H1 (cell line): ENCODE results near the gene CACNA2D3. TPM values are rescaled to one million over a fixed set of nuclear protein-coding genes. Genes with fewer than 3 reads are reported as not detected.

Source experiments
- CTCF ChIA-PET: fragments of 300-600 bp; sonication (Branson Sonifier 250); formaldehyde crosslinking; loops from one replicate; lab custom pipeline; 2021; ENCODE audit not compliant: partially characterized antibody; lab: Charles Lee
- POLR2A ChIA-PET: fragments of 300-600 bp; sonication (Branson Sonifier 250); formaldehyde crosslinking; loops from one replicate; lab custom pipeline; 2021; ENCODE audit warnings: inconsistent platforms; ENCODE audit not compliant: partially characterized antibody; lab: Charles Lee
- DNase-seq, 2 experiments: peaks; one replicate each; pipeline versions ENCODE4 v3.0.0 to v3.0.0-alpha.2; 2010 to 2022; ENCODE audit warnings: low spot score in 2 of 2, low read depth in 1 of 2, mixed read lengths in 1 of 2
- FAIRE-seq: peaks from 2 replicates; lab custom pipeline; 2011; peaks lifted over from hg19 to GRCh38; lab: Jason Lieb, UNC
- H2AFZ ChIP-seq: 2 replicates; pipeline ENCODE4 v1.8.1; 2012; ENCODE audit warnings: low read length, inconsistent platforms
- H2AK5ac ChIP-seq: 2 replicates; pipeline ENCODE4 v1.6.1; 2013; ENCODE audit warnings: low read depth, low read length
- H2BK120ac ChIP-seq: replicated peaks from 2 replicates; pipeline ENCODE3; 2013; ENCODE audit warnings: low read depth, low read length, inconsistent platforms
- H2BK12ac ChIP-seq: 2 replicates; pipeline ENCODE4 v1.6.1; 2013; ENCODE audit warnings: low read depth, low read length
- H2BK15ac ChIP-seq: 2 replicates; pipeline ENCODE4 v1.6.1; 2013; ENCODE audit warnings: low read length
- H2BK20ac ChIP-seq: 2 replicates; pipeline ENCODE4 v1.6.1; 2013; ENCODE audit warnings: low read length
- H2BK5ac ChIP-seq: 2 replicates; pipeline ENCODE4 v1.6.1; 2013; ENCODE audit warnings: low read depth, low read length
- H3K14ac ChIP-seq: 2 replicates; pipeline ENCODE4 v1.6.1; 2013; ENCODE audit warnings: inconsistent platforms; ENCODE audit not compliant: insufficient read length
- H3K18ac ChIP-seq: 2 replicates; pipeline ENCODE4 v1.6.1; 2013; ENCODE audit warnings: low read length; ENCODE audit errors: extremely low read depth
- H3K23ac ChIP-seq: 2 replicates; pipeline ENCODE4 v1.6.1; 2013; ENCODE audit warnings: inconsistent platforms; ENCODE audit not compliant: insufficient read length
- H3K23me2 ChIP-seq: 2 replicates; pipeline ENCODE4 v1.6.1; 2013; ENCODE audit warnings: low read depth, low read length
- H3K27ac ChIP-seq: 2 replicates; pipeline ENCODE4 v1.6.1; 2011; ENCODE audit warnings: low read depth, low read length, inconsistent platforms
- H3K27me3 ChIP-seq, 4 experiments: replicated peaks in 1 of 4; 1 replicate in 1 of 4; 2 replicates in 3 of 4; pipeline versions ENCODE4 v1.6.1 to v1.8.1; 2011 to 2013; ENCODE audit warnings: low read length in 3 of 4, mild to moderate bottlenecking in 3 of 4, inconsistent platforms in 2 of 4, mixed read lengths in 2 of 4, moderate library complexity in 1 of 4; ENCODE audit not compliant: control insufficient read depth in 3 of 4, insufficient read depth in 3 of 4; ENCODE audit errors: extremely low read depth in 1 of 4
- H3K36me3 ChIP-seq, 4 experiments: 2 replicates each; pipeline versions ENCODE4 v1.6.1 to v1.8.1; 2011 to 2013; ENCODE audit warnings: mild to moderate bottlenecking in 4 of 4, low read length in 3 of 4, moderate library complexity in 2 of 4, control low read depth in 1 of 4, inconsistent platforms in 1 of 4; ENCODE audit not compliant: insufficient read depth in 4 of 4, control insufficient read depth in 2 of 4
- H3K4ac ChIP-seq: replicated peaks from 2 replicates; pipeline ENCODE3; 2013; ENCODE audit warnings: low read length, low read depth, mixed read lengths, inconsistent platforms; ENCODE audit not compliant: insufficient read length
- H3K4me1 ChIP-seq, 4 experiments: replicated peaks in 1 of 4; 1 replicate in 1 of 4; 2 replicates in 3 of 4; pipeline versions ENCODE4 v1.6.1 to v1.8.1; 2011 to 2013; ENCODE audit warnings: low read length in 3 of 4, inconsistent platforms in 2 of 4, mixed read lengths in 1 of 4; ENCODE audit not compliant: insufficient read depth in 4 of 4, control insufficient read depth in 3 of 4
- H3K4me2 ChIP-seq, 2 experiments: 2 replicates each; pipeline versions ENCODE4 v1.6.1 to v1.8.1; 2011 to 2013; ENCODE audit warnings: low read depth in 2 of 2, low read length in 2 of 2, control low read depth in 1 of 2, inconsistent platforms in 1 of 2, mild to moderate bottlenecking in 1 of 2; ENCODE audit not compliant: insufficient read depth in 1 of 2
- H3K4me3 ChIP-seq, 4 experiments: fragments of 200-600, 300-600 bp in 1 of 4; sonication (generic), shearing (Covaris generic), sonication (Bioruptor Twin) in 1 of 4; 2 replicates each; pipeline versions ENCODE4 v1.5.1 to v1.8.1; 2011 to 2016; ENCODE audit warnings: low read length in 4 of 4, low read depth in 3 of 4, control low read depth in 2 of 4, inconsistent platforms in 2 of 4, mild to moderate bottlenecking in 2 of 4, mixed read lengths in 1 of 4, moderate library complexity in 1 of 4; ENCODE audit not compliant: insufficient read depth in 2 of 4; ENCODE audit errors: extremely low read depth in 1 of 4
- H3K56ac ChIP-seq: replicated peaks from 2 replicates; pipeline ENCODE3; 2013; ENCODE audit warnings: low read depth, mild to moderate bottlenecking, mixed read lengths, low read length, inconsistent platforms; ENCODE audit not compliant: insufficient read length
- H3K79me1 ChIP-seq: 2 replicates; pipeline ENCODE4 v1.6.1; 2013; ENCODE audit warnings: low read depth, low read length, control low read depth
- H3K79me2 ChIP-seq, 2 experiments: 2 replicates each; pipeline versions ENCODE4 v1.6.1 to v1.8.1; 2012 to 2013; ENCODE audit warnings: low read length in 2 of 2, mild to moderate bottlenecking in 2 of 2, inconsistent platforms in 1 of 2; ENCODE audit not compliant: insufficient read depth in 2 of 2, control insufficient read depth in 1 of 2
- H3K9ac ChIP-seq, 4 experiments: replicated peaks in 1 of 4; 1 replicate in 1 of 4; 2 replicates in 3 of 4; pipeline versions ENCODE4 v1.6.1 to v1.8.1; 2011 to 2013; ENCODE audit warnings: low read depth in 3 of 4, low read length in 3 of 4, control low read depth in 2 of 4, mild to moderate bottlenecking in 2 of 4, moderate library complexity in 2 of 4, inconsistent platforms in 1 of 4; ENCODE audit errors: extremely low read depth in 1 of 4
- H3K9me3 ChIP-seq, 2 experiments: 2 replicates each; pipeline versions ENCODE4 v1.6.1 to v1.8.1; 2012 to 2013; ENCODE audit warnings: mild to moderate bottlenecking in 2 of 2, moderate library complexity in 2 of 2, control low read depth in 1 of 2, inconsistent platforms in 1 of 2, low read depth in 1 of 2, low read length in 1 of 2, mixed read lengths in 1 of 2; ENCODE audit not compliant: insufficient read depth in 2 of 2
- H4K20me1 ChIP-seq, 2 experiments: replicated peaks in 1 of 2; 2 replicates each; pipeline versions ENCODE3 to v1.8.1; 2011 to 2013; ENCODE audit warnings: inconsistent platforms in 2 of 2, low read length in 2 of 2, mild to moderate bottlenecking in 1 of 2; ENCODE audit not compliant: insufficient read depth in 2 of 2, control insufficient read depth in 1 of 2
- H4K5ac ChIP-seq: 2 replicates; pipeline ENCODE4 v1.6.1; 2013; ENCODE audit warnings: low read length, low read depth, mixed read lengths, inconsistent platforms; ENCODE audit not compliant: insufficient read length
- H4K8ac ChIP-seq: 2 replicates; pipeline ENCODE4 v1.8.0; 2013; ENCODE audit warnings: mild to moderate bottlenecking, moderate library complexity, low read length, inconsistent platforms; ENCODE audit not compliant: insufficient read depth; ENCODE audit errors: extremely low read depth
- H4K91ac ChIP-seq: replicated peaks from 2 replicates; pipeline ENCODE3; 2013; ENCODE audit warnings: low read length, mixed read lengths, inconsistent platforms; ENCODE audit not compliant: insufficient read length
- ATF2 ChIP-seq: IDR thresholded peaks from 2 replicates; pipeline ENCODE4 v1.6.1; 2012; ENCODE audit warnings: low read length, inconsistent platforms
- NANOG ChIP-seq: IDR thresholded peaks from 2 replicates; pipeline ENCODE4 v1.6.1; 2011; ENCODE audit warnings: low read length, low read depth, mild to moderate bottlenecking, inconsistent platforms; ENCODE audit not compliant: insufficient read depth, poor library complexity, severe bottlenecking
- SIRT6 ChIP-seq: IDR thresholded peaks from one replicate; pipeline ENCODE4 v1.7.1; 2012; ENCODE audit warnings: low read length, inconsistent platforms
- TAF1 ChIP-seq: IDR thresholded peaks from 2 replicates; pipeline ENCODE4 v1.6.1; 2011; ENCODE audit warnings: mild to moderate bottlenecking, low read depth, low read length
- WGBS, 2 experiments: shearing (Covaris generic) in 1 of 2; methylation state at CpG; one replicate each; pipeline versions ENCODE4 v1.1.6 to v1.1.7; 2013 to 2015; ENCODE audit warnings: low lambda C conversion rate in 2 of 2, mixed read lengths in 2 of 2, inconsistent platforms in 1 of 2, low coverage in 1 of 2, missing lambda C conversion rate in 1 of 2; ENCODE audit not compliant: insufficient replicate concordance in 2 of 2, insufficient coverage in 1 of 2, insufficient read length in 1 of 2; ENCODE audit errors: extremely low coverage in 1 of 2, missing lambda C conversion rate in 1 of 2; 5-methylcytosine and 5-hydroxymethylcytosine counted together
- polyA plus RNA-seq, 7 experiments: library from polyadenylated mRNA; depleted of rRNA in 3 of 7; stranded (reverse) in 5 of 7; unstranded in 2 of 7; fragments of >200 nt in 5 of 7; fragments of 200-250 nt in 2 of 7; gene quantifications; 1 replicate in 5 of 7; 2 replicates in 1 of 7; 4 replicates in 1 of 7; pipeline versions ENCODE4 v1.2.1 to v1.2.3, GENCODE V29; 2011 to 2013; ENCODE audit warnings: missing spikeins in 2 of 7, mixed read lengths in 2 of 7
- total RNA-seq: library from RNA; stranded (reverse); fragmentation: NEBNext Ultra II Directional; extraction: Animal tissue kit (Norgen Biotek cat#: 25700); gene quantifications from 2 replicates; pipeline ENCODE4 v1.2.1, GENCODE V29; 2021

The CACNA2D3 gene
- total and polyA plus RNA-seq, 2 of the 8 experiments (the other 6 are each of a cell fraction or from before 2014, with no cell fraction given) = 1.5 to 1.8 TPM

GRCh38 chr3:54390582-54390981, 268.2 kb downstream of the CACNA2D3 start:
- WGBS, 2 experiments = 94% methylated on average over 2 of the region's 2 CpGs; no CpG with 5 or more reads in 1 of the 2 experiments
- TF ChIP-seq ATF2 (no peak), NANOG (no peak), TAF1 (no peak), SIRT6 (no peak)

More at GRCh38 chr3:54390582-54390981, 268.2 kb downstream of the CACNA2D3 start:
- Histone ChIP-seq H2AFZ (no peak overlapping the region), H3K27ac (no peak overlapping the region), H4K20me1 (no peaks in the 10 kb centered on the region), H3K4me2 (no peak overlapping the region), H4K5ac (no peak overlapping the region), H3K36me3 (no peaks in the 10 kb centered on the region), H2BK5ac (no peak overlapping the region), H2BK20ac (no peak overlapping the region), H3K18ac (no peak overlapping the region), H3K27me3 (no peaks in the 10 kb centered on the region), H3K4me3 (no peak overlapping the region), H3K4ac (no peak overlapping the region), H3K9ac (no peak overlapping the region), H3K9me3 (no peaks in the 10 kb centered on the region), H3K56ac (no peak overlapping the region), H2AK5ac (no peak overlapping the region), H2BK15ac (no peak overlapping the region), H2BK120ac (no peak overlapping the region), H3K79me1 (no peaks in the 10 kb centered on the region), H2BK12ac (no peak overlapping the region), H4K8ac (no peak overlapping the region), H4K91ac (no peak overlapping the region), H3K79me2 (no peaks in the 10 kb centered on the region), H3K23me2 (no peaks in the 10 kb centered on the region), H3K23ac (no peak overlapping the region), H3K14ac (no peak overlapping the region), H3K4me1 (no peaks in the 10 kb centered on the region)
- DNase-seq = no peak
- ChIA-PET POLR2A (no interaction called here), CTCF (interaction anchor here (0.6 to 1.4 kb wide), 3 partner anchors 17 to 431 kb away, joined by 3 to 4 read pairs (median 3); no protein-coding TSS in a partner anchor)
- FAIRE-seq = no peak
